Fibroblast of lung (primary cell): ENCODE measurements around the gene AEN. TPM values are rescaled to one million over a fixed set of nuclear protein-coding genes. Genes with fewer than 3 reads are reported as not detected.

Experiments used
- DNase-seq, 2 donors: peaks; one replicate each; pipeline versions ENCODE4 v3.0.0 to v3.0.0-alpha.2; 2010; ENCODE audit warnings: low read depth in 2 of 2
- H2AFZ ChIP-seq: 2 replicates; pipeline ENCODE4 v1.5.1; 2012; ENCODE audit warnings: low read length, control low read depth, inconsistent platforms
- H3K27ac ChIP-seq: 2 replicates; pipeline ENCODE4 v1.5.1; 2011; ENCODE audit warnings: low read length, control low read depth; ENCODE audit not compliant: insufficient read depth
- H3K27me3 ChIP-seq: 2 replicates; pipeline ENCODE4 v1.5.1; 2011; ENCODE audit warnings: mild to moderate bottlenecking, low read length; ENCODE audit not compliant: control insufficient read depth, insufficient read depth
- H3K36me3 ChIP-seq: 2 replicates; pipeline ENCODE4 v1.5.1; 2011; ENCODE audit warnings: low read length; ENCODE audit not compliant: control insufficient read depth, insufficient read depth
- H3K4me1 ChIP-seq: 2 replicates; pipeline ENCODE4 v1.5.1; 2011; ENCODE audit warnings: low read length; ENCODE audit not compliant: control insufficient read depth, insufficient read depth; ENCODE audit errors: extremely low read depth
- H3K4me2 ChIP-seq: 2 replicates; pipeline ENCODE4 v1.5.1; 2011; ENCODE audit warnings: low read length, control low read depth; ENCODE audit not compliant: insufficient read depth; ENCODE audit errors: extremely low read depth
- H3K4me3 ChIP-seq, 4 experiments: fragments of 200-600 bp in 1 of 4; sonication (generic) in 1 of 4; replicated peaks in 1 of 4; 2 replicates each; pipeline ENCODE4 v1.5.1; 2011 to 2016; ENCODE audit warnings: low read length in 4 of 4, low read depth in 3 of 4, mild to moderate bottlenecking in 3 of 4, control low read depth in 2 of 4, inconsistent platforms in 1 of 4, mixed read lengths in 1 of 4; ENCODE audit not compliant: insufficient read depth in 1 of 4; ENCODE audit errors: control extremely low read depth in 1 of 4
- H3K79me2 ChIP-seq: 2 replicates; pipeline ENCODE4 v1.5.1; 2012; ENCODE audit warnings: mild to moderate bottlenecking, low read length, inconsistent platforms; ENCODE audit not compliant: control insufficient read depth, insufficient read depth
- H3K9ac ChIP-seq: 2 replicates; pipeline ENCODE4 v1.5.1; 2011; ENCODE audit warnings: mild to moderate bottlenecking, low read length, control low read depth; ENCODE audit not compliant: insufficient read depth
- H3K9me3 ChIP-seq: 2 replicates; pipeline ENCODE4 v1.5.1; 2012; ENCODE audit warnings: low read depth, low read length; ENCODE audit not compliant: control insufficient read depth, insufficient read depth
- H4K20me1 ChIP-seq: 2 replicates; pipeline ENCODE4 v1.5.1; 2011; ENCODE audit warnings: low read length; ENCODE audit not compliant: control insufficient read depth, insufficient read depth; ENCODE audit errors: extremely low read depth
- EZH2 ChIP-seq: IDR thresholded peaks from 2 replicates; pipeline ENCODE4 v1.5.1; 2012; ENCODE audit warnings: low read length, control low read depth, mild to moderate bottlenecking; ENCODE audit errors: missing control alignments
- polyA plus RNA-seq, 2 donors: library from polyadenylated mRNA; depleted of rRNA in 1 of 2; stranded (reverse) in 1 of 2; unstranded in 1 of 2; fragments of >200 nt; gene quantifications; 2 replicates each; pipeline ENCODE4 v1.2.1, GENCODE V29; 2011 to 2012; ENCODE audit warnings: missing spikeins in 1 of 2
- total RNA-seq: library from RNA; depleted of rRNA; stranded (reverse); fragments of >200 nt; gene quantifications from 2 replicates; pipeline ENCODE4 v1.2.1, GENCODE V29; 2014
- TF ChIP-seq, protein P1 (sequence below), 2 donors: IDR thresholded peaks in 1 of 2; conservative IDR thresholded peaks in 1 of 2; 1 replicate in 1 of 2; 2 replicates in 1 of 2; pipeline ENCODE4 v1.5.1; 2011 to 2012; ENCODE audit warnings: low read length in 2 of 2, control low read depth in 1 of 2, inconsistent platforms in 1 of 2, low read depth in 1 of 2, mild to moderate bottlenecking in 1 of 2

The AEN gene
- total and polyA plus RNA-seq, 2 donors (not counting 1 experiment from before 2014, with no cell fraction given): 18.5 to 83.7 TPM

DNA sequence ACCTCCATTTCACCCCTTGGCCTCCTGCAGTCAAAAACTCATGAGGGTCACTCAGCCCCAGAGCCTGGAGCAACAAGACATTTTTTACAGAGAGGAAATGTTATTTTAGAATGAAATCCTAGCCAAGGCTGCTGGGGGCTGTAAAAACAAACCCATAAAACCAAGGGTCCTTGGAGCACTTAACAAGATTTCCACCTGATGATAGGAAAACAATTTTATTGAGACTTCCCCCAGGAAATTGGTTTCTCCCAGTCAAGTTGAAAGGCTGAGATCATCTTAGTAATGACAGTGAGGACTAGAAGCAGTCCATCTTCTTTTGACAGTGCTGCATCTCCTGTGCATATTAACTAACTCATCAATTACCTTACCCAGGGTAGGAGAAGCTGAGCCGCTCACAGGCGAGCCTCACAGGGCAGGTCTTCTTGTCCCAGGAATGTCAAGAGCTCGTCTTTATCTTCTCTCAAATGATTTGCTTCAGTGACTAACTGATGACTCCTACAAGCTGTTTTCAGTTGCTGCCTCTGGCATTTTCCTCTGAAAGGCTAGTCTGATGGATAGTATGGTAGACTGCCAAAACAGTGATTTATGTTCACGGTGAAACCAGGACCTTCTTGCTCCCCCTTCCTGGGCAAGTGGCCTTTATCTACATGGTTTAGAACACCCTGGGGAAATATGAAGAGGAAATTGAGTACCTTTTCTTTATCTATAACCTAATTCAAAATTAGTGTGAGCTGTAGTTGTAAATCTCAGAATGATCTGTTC is 34.6 kb upstream of the AEN start:
- Histone ChIP-seq H3K4me2 (no peak overlapping the region), H2AFZ (no peak overlapping the region), H3K36me3 (no peaks in the 10 kb centered on the region), H3K9ac (no peak overlapping the region), H3K9me3 (no peaks in the 10 kb centered on the region), H3K4me1 (no peaks in the 10 kb centered on the region), H3K27me3 (no peaks in the 10 kb centered on the region), H3K79me2 (no peaks in the 10 kb centered on the region), H3K4me3 (no peak overlapping the region), H4K20me1 (no peaks in the 10 kb centered on the region), H3K27ac (no peak overlapping the region)
- DNase-seq: peak in 1 of 2 donors; percentile 42
- TF ChIP-seq, protein P1, sequence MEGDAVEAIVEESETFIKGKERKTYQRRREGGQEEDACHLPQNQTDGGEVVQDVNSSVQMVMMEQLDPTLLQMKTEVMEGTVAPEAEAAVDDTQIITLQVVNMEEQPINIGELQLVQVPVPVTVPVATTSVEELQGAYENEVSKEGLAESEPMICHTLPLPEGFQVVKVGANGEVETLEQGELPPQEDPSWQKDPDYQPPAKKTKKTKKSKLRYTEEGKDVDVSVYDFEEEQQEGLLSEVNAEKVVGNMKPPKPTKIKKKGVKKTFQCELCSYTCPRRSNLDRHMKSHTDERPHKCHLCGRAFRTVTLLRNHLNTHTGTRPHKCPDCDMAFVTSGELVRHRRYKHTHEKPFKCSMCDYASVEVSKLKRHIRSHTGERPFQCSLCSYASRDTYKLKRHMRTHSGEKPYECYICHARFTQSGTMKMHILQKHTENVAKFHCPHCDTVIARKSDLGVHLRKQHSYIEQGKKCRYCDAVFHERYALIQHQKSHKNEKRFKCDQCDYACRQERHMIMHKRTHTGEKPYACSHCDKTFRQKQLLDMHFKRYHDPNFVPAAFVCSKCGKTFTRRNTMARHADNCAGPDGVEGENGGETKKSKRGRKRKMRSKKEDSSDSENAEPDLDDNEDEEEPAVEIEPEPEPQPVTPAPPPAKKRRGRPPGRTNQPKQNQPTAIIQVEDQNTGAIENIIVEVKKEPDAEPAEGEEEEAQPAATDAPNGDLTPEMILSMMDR (conservative IDR thresholded peaks at IDR 0.05 in 1 of 2, IDR thresholded peaks at IDR 0.05 in 1 of 2; ENCODE audit: low read depth in 1 of 2, low read length in 2 of 2): no peak
- TF ChIP-seq EZH2: no peak

- DNase-seq: no peak
- Histone ChIP-seq H3K27ac (no peak overlapping the region), H3K4me1 (no peaks in the 10 kb centered on the region), H3K9me3 (no peaks in the 10 kb centered on the region), H3K4me2 (no peak overlapping the region), H3K4me3 (no peak overlapping the region), H2AFZ (no peak overlapping the region), H3K36me3 (no peaks in the 10 kb centered on the region), H3K27me3 (no peaks in the 10 kb centered on the region), H4K20me1 (no peaks in the 10 kb centered on the region), H3K9ac (no peak overlapping the region), H3K79me2 (no peaks in the 10 kb centered on the region)
- TF ChIP-seq, protein P1 (conservative IDR thresholded peaks at IDR 0.05 in 1 of 2, IDR thresholded peaks at IDR 0.05 in 1 of 2; ENCODE audit: low read depth in 1 of 2, low read length in 2 of 2): no peak
- no peak for TF ChIP-seq EZH2
Observed at GRCh38 chr15:88590759-88591158, 30.4 kb upstream of the AEN start.

DNA sequence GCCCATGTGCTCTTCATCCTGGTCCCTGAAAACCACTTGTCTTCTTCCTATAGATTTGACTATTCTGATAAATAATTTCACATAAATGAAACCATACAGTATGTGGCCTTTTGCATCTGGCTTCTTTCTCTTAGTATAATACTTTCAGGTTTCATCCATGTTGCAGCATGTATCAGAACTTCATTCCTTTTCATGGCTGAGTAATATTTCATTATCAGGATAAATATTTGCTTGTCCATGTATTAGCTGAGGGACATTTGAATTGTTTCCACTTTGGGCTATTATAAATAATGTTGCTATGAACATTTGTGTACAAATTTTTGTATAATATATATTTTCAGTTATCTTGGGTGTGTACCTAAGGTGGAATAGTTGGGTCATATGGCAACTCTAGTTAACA is 29.8 kb upstream of the AEN start:
- Histone ChIP-seq H3K79me2 (no peaks in the 10 kb centered on the region), H2AFZ (no peak overlapping the region), H3K4me3 (no peak overlapping the region), H3K27ac (no peak overlapping the region), H3K4me2 (no peak overlapping the region), H3K36me3 (no peaks in the 10 kb centered on the region), H3K27me3 (no peaks in the 10 kb centered on the region), H3K4me1 (no peaks in the 10 kb centered on the region), H3K9me3 (no peaks in the 10 kb centered on the region), H3K9ac (no peak overlapping the region), H4K20me1 (no peaks in the 10 kb centered on the region)
- no peak for TF ChIP-seq EZH2
- TF ChIP-seq, protein P1 (conservative IDR thresholded peaks at IDR 0.05 in 1 of 2, IDR thresholded peaks at IDR 0.05 in 1 of 2; ENCODE audit: low read depth in 1 of 2, low read length in 2 of 2): no peak
- no peak for DNase-seq
